NT2/D1 (cell line): ENCODE data around the gene NDRG4.

ENCODE experiments used
- SUZ12 ChIP-seq: IDR thresholded peaks from 2 replicates; pipeline ENCODE4 v1.6.1; 2011; ENCODE audit not compliant: insufficient read length, insufficient read depth; ENCODE audit errors: extremely low read depth
- ZNF274 ChIP-seq: IDR thresholded peaks from 2 replicates; pipeline ENCODE4 v1.6.1; 2011; ENCODE audit warnings: mild to moderate bottlenecking, low read depth, low read length

- TF ChIP-seq SUZ12, result no peak
- TF ChIP-seq ZNF274, result no peak
Measured at GRCh38 chr16:58500430-58501241, 693 bp downstream of the NDRG4 start.
